8988T (cell line): Measurements from ENCODE around the gene FBXO40.
"Not testable (repeated sequence)": the region's sequence is repeated elsewhere in the genome, so short reads cannot be mapped to it uniquely, and the experiment has no call there.

Experiments used
- DNase-seq: peaks from one replicate; pipeline ENCODE4 v3.0.0; 2011

FBXO40 gene

GRCh38 chr3:121592856-121593702 is at the start of gene FBXO40:
Gene FBXO40 (plus strand): TSS chr3:121593379. CDS start chr3:121620576, 27,197 bp downstream.
- DNase-seq = no peak

GRCh38 chr3:121545049-121545573 is 48.1 kb upstream of the FBXO40 start:
- peak; percentile 22 for DNase-seq

- peak; percentile 63 for DNase-seq
Measured at GRCh38 chr3:121545574-121546455, 47.4 kb upstream of the FBXO40 start, which contains the start of gene POLQ. Gene POLQ (minus strand): TSS chr3:121545988. CDS start chr3:121545877, 111 bp downstream.

GRCh38 chr3:121552379-121552778 is 40.8 kb upstream of the FBXO40 start:
- DNase-seq = no peak

GRCh38 chr3:121552797-121553196 is 40.4 kb upstream of the FBXO40 start:
- DNase-seq = no peak

GRCh38 chr3:121557426-121557934 is 35.7 kb upstream of the FBXO40 start:
- DNase-seq = no peak

- DNase-seq = no peak
Measured at GRCh38 chr3:121562148-121562547, 31.0 kb upstream of the FBXO40 start.

- no peak for DNase-seq
Measured at GRCh38 chr3:121566773-121567172, 26.4 kb upstream of the FBXO40 start.

GRCh38 chr3:121567649-121568048 is 25.5 kb upstream of the FBXO40 start, which contains the start of gene ARGFX:
Gene ARGFX (plus strand): TSS chr3:121567949. CDS start chr3:121570714, 2,765 bp downstream.
- no peak for DNase-seq

- no peak for DNase-seq
Measured at GRCh38 chr3:121574449-121574848, 18.7 kb upstream of the FBXO40 start.

- no peak for DNase-seq
Measured at GRCh38 chr3:121581691-121582090, 11.5 kb upstream of the FBXO40 start.

GRCh38 chr3:121584418-121584817 is 8.8 kb upstream of the FBXO40 start:
- DNase-seq = no peak

GRCh38 chr3:121593806-121594205 is 627 bp downstream of the FBXO40 start:
- not testable (repeated sequence) for DNase-seq

- no peak for DNase-seq
Measured at GRCh38 chr3:121594850-121595249, 1.7 kb downstream of the FBXO40 start.

GRCh38 chr3:121595765-121596406 is 2.7 kb downstream of the FBXO40 start:
- DNase-seq = no peak

- DNase-seq = no peak
Measured at GRCh38 chr3:121598564-121598963, 5.4 kb downstream of the FBXO40 start.

- not testable (repeated sequence) for DNase-seq
Measured at GRCh38 chr3:121599900-121600299, 6.7 kb downstream of the FBXO40 start.

GRCh38 chr3:121601212-121601812 is 8.1 kb downstream of the FBXO40 start:
- no peak for DNase-seq

- DNase-seq = no peak
Measured at GRCh38 chr3:121604759-121605158, 11.6 kb downstream of the FBXO40 start.

- DNase-seq = no peak
Measured at GRCh38 chr3:121606106-121606505, 12.9 kb downstream of the FBXO40 start.

GRCh38 chr3:121619691-121620090 is 26.5 kb downstream of the FBXO40 start:
- DNase-seq = no peak

- DNase-seq = no peak
Measured at GRCh38 chr3:121621491-121621890, 28.3 kb downstream of the FBXO40 start.
